NCI-H1092 treated with DMSO at 0.1 percent for 48 hours (cell line): ENCODE data around the gene EPHB6.

Source experiments
- DNase-seq: peaks from one replicate; lab custom pipeline; 2025; lab: John Stamatoyannopoulos, UW

EPHB6 gene, protein sequence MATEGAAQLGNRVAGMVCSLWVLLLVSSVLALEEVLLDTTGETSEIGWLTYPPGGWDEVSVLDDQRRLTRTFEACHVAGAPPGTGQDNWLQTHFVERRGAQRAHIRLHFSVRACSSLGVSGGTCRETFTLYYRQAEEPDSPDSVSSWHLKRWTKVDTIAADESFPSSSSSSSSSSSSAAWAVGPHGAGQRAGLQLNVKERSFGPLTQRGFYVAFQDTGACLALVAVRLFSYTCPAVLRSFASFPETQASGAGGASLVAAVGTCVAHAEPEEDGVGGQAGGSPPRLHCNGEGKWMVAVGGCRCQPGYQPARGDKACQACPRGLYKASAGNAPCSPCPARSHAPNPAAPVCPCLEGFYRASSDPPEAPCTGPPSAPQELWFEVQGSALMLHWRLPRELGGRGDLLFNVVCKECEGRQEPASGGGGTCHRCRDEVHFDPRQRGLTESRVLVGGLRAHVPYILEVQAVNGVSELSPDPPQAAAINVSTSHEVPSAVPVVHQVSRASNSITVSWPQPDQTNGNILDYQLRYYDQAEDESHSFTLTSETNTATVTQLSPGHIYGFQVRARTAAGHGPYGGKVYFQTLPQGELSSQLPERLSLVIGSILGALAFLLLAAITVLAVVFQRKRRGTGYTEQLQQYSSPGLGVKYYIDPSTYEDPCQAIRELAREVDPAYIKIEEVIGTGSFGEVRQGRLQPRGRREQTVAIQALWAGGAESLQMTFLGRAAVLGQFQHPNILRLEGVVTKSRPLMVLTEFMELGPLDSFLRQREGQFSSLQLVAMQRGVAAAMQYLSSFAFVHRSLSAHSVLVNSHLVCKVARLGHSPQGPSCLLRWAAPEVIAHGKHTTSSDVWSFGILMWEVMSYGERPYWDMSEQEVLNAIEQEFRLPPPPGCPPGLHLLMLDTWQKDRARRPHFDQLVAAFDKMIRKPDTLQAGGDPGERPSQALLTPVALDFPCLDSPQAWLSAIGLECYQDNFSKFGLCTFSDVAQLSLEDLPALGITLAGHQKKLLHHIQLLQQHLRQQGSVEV

DNA sequence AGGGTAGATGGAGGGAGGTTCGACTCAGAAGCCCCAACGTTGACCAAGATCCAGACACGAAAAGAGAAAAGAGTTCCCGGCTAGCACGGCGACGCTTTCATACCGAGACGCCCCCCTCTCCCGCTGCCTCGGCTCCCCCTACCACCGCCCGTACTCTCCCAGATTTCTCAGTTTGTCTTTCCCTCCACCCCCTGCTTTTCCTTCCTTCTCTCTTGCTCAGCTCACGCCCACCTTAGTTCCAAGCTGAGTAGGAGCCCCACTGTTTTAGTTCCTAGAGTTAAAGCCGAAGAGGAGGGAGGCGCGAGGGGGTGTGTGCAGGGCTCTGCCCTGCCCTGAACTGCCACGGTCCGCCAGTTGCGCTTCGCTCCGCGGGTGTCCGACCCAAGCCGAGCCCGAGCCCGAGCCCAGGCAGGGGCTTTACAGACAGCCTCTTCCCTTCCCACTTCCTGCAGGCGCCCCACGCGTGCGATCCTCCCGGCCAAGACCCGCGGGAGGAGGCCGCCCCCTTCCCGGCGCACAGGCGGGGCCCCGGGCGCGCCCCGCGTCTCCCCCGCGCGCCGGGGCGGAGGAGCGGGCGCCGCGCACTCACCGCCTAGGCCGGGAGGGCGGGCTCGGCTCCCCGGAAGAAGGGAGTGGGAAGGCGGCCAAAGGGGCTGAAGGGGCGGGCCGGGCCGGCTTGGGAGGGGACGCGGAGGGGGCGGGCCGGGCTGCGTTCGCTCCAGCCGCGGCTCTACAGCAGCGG is at the start of gene EPHB6:
TSS of gene EPHB6 (plus strand) at position 705 of the 742 bp plus-strand sequence. CDS start 8,152 bp downstream, outside the sequence.
- no peak for DNase-seq

DNA sequence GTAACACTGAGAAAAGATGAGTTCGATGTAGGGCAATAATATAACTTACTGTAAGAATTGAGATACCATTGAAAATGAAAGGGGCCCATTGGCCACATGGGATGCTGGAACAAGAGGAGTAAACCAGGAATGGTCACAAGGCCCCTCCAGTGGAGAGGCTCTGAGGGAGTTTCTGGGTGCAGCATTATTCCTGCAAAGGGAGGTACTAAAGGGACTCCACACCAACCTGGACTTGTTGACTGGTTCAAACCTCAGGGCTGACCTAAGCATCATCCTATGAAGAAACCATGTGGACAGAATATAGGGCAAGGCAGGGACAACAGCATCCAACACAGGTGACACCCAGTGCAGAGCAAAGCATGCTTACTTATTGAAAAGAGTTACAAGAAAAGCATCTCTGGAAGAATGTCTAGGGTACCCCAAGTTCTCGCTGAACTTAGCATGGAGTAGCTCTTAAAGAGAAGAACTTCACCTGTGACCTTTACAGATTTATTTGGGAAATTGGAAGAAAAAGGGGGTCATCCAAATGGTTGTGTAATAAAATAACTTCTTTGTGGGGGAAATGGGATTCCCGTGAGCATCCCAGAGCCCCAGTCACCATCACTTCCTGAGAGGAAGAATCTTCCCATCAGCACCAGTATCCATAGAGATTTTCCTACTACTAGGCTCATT is 49.4 kb upstream of the EPHB6 start:
- no peak for DNase-seq

DNA sequence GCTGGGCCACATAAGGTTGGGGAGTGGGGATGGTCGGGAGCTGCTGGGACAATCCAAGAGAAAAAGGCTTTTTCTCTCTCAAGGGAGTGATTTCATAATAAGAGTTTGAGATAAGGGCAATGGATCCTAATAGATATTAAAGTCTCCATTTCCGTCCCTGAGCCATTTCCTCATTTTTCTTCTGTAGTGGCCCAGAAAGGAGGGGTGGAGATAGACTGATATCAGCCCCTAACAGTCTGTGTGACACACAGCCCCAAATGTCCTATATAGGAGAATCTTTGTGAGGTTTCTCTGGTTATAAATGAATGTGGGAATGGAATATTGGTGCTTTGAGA is 48.9 kb upstream of the EPHB6 start:
- DNase-seq: no peak

DNA sequence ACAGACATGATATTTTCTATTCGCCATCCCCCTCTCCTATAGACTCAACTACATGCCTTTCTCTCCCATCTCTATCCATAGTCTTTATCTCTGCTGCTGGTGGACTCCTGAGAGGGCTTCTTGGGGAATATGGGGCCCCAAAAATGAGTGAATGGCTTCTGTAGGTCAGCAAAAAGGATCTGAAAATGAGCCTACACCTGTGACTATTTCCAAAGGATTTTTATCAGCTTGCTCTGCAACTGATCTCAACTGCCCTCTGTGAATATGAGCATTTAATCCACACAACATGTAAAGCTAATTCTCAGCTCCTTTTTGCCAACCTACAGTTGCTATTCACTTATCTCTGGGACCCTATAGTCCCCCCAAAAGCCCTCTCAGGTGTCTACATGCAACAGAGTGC is 47.9 kb upstream of the EPHB6 start:
- DNase-seq: no peak

DNA sequence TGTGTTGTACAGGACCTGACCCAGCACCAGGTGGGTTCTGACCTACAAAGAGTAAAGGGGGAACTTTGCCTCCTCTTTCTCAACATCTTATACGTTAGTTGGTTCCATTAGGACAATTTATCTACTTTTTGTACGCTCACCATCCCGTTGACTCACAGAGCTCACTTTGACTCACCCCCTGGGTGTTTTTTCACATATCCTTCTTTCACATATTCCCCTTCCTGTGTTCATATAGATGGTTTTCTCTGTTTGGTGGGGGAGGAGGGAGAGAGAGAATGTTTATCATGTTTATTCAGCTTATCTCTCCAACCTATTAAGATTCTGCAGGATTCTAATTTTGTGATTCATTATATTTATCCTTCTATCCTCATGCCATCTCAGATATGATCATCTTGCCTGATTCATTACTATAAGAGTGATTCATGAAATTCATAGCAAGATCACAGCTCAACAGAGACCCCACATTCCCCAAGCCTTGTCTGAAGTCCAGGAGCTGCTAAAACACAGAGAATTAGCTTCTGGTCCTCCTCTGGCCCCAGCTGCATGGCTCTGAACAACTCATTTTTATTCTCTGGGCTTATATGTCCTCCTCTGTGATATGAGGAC is 46.9 kb upstream of the EPHB6 start:
- no peak for DNase-seq

DNA sequence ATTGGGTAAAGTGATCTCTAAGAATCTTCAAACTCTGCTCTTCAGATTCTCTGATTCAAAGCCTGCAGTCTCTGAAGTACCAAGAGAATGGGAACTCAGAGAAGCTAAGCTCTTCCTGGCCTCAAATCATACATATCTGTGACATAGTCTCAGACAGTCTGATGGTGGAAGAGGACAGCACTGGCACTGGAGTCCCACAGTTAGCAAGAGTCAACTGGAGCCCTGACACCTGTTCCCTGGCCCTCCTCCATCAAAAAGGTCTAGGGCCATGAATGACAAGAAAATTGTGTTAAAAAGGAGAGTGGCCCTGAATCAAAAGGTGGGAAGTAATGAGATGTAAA is 46.4 kb upstream of the EPHB6 start:
- no peak for DNase-seq

DNA sequence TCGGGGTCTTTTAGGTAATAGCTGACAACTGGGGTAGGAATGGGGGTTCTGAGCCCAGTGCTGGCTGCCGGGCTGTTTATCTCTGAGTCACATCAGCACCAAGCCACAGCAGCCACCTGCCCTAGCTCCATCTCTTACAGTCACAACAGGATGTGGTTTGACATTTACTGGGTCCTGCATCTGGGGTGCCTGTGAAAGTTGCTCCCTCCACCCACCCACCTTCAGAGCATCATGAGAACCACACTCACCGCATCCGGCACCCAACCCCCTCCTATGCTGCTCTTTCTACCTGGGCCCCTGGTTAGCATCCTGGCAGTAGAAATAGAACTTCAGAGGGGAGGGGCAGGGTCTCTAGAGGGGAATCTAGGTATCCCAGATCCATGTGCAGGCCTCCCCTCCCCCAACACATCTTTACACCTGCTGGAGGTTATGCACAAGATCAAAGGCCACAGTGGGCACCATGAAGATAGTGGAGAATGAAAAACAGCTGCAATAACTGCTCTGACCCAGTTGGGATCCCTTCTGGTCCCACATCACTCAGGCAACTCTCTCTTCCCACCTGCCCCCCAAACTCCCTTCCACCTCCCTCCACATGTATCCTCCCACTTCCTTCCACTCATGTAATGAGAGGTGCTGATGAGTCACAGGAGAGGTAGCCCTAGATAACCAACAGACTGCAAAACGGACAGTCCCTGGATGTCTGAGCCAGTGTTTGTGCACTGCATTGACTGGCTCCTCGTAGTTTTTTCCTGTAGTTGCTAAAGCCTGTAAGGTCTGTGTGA is 45.9 kb upstream of the EPHB6 start:
- DNase-seq: no peak

DNA sequence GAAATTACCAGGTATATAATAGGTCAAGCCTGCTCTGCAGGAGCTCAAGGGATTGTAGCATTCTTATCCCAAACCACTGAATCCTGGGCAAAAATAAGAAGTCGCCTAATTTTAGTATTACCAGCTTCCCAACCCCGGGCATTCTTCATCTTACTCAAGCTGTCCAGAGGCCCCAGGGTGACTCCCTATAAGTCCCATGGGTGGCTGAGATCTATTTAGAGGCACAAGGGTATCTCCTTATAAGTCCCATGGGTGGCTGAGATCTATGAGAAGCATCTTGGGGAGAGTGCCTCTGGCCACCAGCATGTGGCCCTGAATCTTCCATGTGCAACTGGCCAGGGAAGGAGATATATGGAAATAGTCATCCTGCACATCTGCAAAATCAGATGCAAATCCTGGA is 45.2 kb upstream of the EPHB6 start:
- no peak for DNase-seq

DNA sequence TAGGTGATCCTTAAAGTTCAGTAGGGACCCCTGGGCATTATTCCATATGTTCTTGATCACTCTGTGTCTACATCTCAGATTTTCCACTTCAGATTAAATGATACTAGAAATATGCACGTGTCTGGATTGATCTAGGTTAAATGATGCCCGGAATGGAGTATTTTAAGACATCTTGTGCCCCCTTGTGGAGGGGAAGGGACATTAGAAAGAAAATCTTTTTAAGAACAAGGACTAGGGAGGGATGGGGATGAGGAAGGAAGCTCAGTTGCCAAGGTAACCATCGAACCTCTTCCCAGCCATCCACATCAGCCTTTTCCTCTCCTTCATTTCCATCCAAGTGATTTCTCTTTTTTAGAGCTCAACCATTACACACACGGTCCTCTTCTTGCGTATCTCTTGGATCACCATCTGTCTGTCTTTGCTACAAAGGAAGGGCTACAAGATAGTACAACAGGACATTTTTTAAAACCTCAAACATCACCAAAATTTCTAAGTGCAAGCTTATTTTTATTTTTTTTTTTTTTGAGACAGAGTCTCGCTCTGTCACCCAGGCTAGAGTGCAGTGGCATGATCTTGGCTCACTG is 43.6 kb upstream of the EPHB6 start:
- DNase-seq: peak; percentile 7

DNA sequence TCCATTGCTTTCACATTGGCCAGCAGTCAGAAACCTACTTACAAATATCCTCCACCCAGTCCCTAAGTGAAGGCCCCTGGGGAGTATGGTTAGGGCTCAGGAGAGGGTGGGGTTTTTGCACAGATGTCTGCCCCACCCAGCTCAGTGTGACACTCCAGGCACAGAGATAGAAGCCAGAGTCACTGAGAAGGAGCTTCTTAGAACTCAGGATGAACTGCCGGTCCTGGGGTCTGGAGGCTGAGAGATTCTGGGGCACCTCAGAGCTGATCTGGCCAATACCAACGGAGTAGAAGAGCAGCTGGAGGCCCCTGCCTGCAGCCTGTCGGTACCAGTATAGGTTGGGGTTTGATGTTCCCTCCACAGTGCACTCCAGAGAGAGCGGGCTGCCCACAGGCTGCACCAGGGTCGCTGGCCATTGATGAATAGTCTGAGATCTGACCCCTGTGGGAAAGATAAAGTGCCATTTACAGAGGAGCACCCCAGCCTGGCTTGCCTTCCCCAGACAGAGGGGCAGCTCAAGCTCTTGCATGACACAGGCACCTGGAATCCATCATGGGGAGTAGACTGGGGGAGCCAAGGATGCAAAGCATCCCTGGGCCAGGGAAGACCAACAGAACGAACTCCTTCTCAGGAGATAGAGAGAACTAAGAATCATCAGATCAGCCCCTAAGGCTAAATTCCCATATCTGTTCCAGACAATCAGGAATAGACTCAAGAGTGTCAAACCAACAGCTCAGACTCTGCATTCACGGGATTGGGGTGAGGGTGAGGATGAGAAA is 42.2 kb upstream of the EPHB6 start:
- DNase-seq: no peak

DNA sequence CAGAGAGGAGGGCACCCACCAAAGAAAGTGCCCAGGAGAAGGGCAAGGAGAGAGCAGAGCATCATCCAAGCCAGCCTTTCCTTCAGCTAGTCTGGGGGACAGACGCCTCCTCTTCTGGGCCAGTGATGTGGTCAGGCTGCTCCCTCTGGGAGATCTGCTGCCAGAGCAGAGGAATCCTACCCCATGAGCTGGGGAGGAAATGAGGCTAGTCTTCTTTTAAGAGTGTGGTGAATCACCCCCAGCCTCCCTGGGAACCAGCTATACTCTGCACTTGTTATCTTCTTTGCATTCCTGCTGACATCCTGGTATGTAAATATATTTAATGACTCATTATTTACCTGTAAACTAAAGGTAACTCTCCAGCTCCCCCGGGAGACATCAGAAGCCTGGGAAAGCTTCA is 41.6 kb upstream of the EPHB6 start:
- no peak for DNase-seq

DNA sequence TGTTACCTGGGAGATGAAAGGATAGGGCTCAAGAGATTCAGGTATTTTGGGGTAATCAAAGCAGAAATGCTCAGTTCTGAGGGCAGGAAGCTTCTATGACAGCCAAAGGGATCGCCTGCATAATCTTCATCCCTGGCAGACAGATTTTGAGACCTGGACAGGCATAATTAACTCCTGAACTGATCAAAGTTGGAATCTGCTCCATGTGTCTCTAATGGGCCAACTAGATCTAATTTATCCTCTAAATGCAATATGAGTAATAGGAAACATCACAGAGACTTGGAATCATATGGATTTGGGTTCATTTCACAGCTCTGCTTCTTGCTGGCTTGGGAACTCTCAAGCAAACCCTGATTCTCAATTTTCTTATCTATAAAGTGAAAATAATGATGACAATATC is 41.2 kb upstream of the EPHB6 start:
- DNase-seq: no peak

DNA sequence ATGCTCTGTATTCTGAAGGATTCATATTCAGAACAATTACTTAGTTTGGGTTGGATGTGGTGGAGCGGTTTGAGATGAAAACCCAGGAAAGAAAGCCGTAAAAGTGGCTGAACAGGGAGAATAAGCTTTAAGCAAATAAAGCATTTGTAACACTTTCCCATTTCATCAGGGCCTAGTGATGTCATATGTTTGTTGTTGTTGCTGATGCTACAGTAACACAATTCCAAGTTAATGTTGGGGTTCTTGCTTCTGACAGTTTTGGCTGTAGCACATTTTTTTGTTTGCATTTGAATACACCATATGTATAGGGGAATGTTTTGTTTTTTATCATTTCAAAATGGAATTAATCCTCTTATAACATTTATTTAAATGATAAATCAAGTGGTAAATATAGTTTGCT is 40.4 kb upstream of the EPHB6 start:
- DNase-seq: no peak

DNA sequence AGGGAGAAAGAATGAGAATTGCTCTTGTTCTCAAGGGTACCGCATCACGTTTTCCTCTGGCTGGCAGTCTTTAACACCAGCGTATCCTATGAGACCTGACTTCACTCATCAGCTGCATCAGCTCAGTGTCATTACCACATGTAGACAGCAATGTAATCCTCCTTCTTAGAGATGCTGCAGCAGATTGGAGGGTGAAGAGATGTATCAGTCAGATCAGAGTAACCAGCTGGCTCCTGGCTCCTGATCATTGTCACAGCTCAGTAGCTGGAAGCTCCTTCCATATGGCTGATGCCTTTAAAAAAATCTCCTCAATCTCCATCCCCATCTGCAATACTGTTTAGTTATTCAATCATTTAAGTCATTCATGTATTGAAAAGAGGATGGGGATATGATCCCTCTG is 39.7 kb upstream of the EPHB6 start:
- DNase-seq: no peak

DNA sequence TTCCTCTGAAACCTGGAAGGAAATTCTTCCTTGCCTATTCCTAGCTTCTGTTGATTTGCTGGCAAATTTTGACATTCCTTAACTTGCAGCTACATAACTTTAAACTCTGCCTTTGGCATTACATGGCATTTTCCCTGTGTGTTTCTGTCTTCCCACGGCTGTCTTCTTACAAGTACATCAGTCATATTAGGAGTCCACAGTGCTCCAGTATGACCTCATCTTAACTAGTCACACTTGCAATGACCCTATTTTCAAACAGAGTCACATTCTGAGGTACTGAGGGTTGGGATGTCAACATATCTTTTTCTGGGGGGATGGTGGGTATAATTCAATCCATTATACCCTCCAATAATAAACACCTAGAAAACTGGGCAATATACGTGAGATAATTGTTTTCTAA is 37.4 kb upstream of the EPHB6 start:
- DNase-seq: no peak

DNA sequence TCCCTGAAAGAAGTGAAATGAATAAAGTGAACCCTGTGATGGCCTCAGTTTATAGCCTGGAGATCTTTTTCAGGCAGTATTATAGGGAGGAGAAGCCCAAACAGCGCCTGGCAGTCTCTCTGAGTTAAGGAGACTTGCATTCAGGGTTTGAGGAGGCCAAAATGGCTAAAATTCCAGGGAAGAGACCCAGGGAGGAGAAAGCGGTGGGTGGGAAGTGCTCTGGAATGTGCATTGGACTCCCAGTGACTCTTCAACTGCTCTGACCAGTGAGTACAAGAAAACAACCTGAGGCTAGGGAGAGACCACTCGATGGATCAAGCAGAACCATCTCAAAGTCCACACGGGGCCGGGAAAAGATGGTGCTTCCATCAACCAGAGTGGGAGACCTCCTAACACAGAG is 35.3 kb upstream of the EPHB6 start:
- no peak for DNase-seq

DNA sequence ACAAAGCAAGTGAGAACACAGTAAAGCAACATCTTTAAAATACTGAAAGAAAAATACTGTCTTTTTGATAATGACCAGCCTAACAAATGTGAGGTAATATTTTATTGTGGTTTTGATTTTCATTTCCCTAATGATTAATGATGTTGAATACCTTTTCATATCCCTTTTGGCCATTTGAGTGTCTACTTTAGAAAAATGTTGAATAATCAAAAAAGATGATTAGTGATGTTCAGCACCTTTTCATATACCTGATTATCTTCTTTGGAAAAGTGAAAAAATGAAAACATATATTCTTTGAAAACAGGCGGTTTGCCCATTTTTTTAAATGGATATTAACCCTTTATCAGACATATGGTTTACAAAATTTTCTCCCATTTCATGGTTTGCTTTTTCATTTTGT is 32.2 kb upstream of the EPHB6 start:
- no peak for DNase-seq

DNA sequence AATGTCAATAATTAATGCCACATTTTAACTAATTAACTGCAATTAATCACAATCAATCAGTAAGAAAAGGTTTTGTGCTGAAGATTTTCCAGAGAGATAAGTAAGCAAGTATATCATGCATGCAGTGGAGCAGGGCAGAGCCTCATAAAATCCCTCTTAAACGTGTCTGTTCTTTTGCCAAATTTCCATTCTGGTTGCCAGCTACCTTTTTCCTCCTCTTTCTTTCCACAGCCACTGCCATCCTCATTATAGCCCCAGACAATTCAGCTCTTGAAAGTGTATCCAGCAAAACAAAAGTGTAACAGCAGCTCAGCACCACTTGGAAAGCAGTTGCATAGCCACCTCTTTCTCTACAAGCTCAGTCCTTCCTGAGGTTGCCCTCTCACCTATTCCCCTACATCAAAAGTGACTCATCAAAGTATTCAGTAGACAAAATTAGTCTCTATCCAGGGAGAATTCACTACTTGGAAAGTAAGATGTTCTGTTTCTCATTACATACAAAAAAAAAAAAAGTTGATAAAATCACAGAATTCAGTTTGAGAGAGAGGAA is 26.9 kb upstream of the EPHB6 start:
- peak; percentile 1 for DNase-seq

DNA sequence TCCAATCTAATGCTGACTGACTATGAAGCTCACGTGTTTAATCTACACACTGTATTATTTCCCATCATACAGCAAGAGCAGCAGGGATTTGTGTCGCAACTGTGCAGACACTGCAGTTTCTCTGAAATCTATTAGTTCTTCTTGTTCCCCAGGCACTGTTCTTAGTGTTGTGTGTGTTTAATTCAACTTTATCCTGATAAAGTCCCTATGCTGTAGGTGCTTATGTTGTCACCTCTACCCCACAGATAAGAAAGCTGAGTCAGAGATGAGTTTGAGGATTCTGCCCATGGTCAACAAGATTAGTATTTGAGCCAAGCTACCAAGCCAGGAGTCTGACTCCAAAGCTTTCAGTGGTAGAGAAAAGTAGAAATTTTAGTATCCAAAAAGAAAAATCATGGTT is 22.5 kb upstream of the EPHB6 start:
- DNase-seq: no peak
